ENCODE measurements around the gene DISC1.
"Not testable (repeated sequence)": the region's sequence is repeated elsewhere in the genome, so short reads cannot be mapped to it uniquely, and the experiment has no call there.

DISC1 gene

DNA sequence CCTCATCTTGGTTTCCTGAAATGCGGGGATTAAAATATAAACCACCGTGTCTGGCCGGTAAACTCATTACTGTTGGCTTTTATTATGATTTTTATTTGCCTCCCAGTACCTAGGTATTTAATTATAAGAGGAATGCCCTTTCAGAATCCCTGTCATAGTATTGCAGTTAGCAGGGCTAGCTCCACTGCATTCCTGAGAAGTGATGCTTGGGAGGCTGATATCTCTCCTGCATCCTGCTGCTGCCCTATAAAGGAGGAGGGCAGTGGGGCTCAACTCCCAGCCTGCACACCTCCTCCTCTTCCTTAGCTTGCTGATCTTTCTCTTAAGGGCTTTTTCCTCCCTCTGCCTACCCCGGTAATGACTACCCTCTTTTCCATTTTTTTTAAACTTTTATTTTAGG lies 19.9 kb upstream of the DISC1 start:
- DNase-seq = no peak

- no peak for DNase-seq
Observed at GRCh38 chr1:231610388-231610787, 16.2 kb upstream of the DISC1 start.

DNA sequence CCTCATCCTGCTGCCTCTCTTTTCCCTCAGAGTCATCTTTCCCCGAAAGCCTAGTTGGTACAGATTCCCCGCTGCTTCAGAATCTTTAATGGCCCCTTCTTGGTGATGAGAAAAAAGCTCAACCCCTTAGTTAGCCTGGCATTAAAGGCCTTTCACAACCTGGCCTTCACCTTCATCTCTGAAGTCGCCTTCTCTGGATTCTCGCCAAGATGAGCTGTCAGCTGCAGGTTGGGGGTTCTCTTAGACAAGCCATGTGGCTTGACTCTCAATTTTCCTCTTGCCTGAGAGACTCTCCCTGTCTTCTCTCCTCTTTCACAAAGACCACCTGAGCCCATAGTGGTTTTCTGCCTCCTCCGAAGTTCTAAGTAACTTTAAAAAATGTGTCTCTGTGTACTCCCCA lies 15.5 kb upstream of the DISC1 start:
- no peak for DNase-seq

- DNase-seq = no peak
Observed at GRCh38 chr1:231611851-231612250, 14.7 kb upstream of the DISC1 start.

GRCh38 chr1:231612393-231613089 lies 14.0 kb upstream of the DISC1 start:
- DNase-seq = peak in 5 of 6 experiments; percentile 5 to 72 (median 59)

- no peak for DNase-seq
Observed at GRCh38 chr1:231613419-231614349, 12.9 kb upstream of the DISC1 start.

DNA sequence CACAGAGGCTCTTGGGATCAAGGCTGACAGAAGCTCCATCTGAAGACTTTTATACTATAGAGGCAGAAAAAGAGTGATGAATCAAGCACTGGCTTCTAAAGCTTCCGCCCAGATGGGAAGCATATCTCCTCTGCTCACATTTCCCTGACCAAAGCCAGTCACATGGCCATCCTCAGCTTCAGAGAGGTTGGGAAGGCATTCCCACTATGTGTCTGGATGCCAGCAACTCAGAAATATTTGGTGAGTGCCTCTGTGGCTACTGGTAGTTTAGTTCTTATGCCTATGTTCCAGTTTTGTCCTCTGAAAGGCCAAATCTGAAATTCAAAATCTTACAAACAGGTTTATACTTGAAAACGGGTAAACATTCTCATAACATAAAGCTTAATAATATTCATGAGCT lies 9.9 kb upstream of the DISC1 start:
- no peak for DNase-seq

DNA sequence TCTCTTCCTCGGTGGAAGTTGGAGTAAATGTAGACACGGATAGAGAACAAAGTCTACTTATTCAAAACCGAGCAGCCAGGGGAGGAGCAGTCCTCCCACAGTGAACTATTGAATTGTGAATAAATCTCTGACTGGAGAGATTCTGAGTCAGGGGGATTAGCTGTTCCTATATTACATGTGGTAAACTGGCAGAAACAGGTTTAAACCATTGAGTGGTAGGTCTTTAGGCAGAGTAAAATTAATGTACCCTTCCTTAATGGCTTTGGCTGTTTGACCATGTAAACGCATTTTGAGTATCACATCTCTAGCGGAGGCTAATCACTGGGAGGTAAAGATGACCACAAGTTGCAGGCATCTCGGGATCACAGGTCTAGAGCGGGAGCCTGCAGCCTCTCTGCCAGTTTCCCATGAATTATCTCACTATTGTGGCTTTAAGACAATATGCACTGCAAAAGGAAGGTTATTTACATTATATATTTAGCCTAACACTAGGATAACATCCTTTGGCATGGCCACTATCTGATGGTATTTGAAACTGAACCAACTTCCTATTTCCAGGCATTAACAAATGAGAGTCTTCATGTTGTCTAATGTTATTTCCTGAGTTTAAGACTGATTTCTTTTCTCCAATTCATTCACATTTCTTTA lies 7.9 kb upstream of the DISC1 start:
- no peak for DNase-seq

DNA sequence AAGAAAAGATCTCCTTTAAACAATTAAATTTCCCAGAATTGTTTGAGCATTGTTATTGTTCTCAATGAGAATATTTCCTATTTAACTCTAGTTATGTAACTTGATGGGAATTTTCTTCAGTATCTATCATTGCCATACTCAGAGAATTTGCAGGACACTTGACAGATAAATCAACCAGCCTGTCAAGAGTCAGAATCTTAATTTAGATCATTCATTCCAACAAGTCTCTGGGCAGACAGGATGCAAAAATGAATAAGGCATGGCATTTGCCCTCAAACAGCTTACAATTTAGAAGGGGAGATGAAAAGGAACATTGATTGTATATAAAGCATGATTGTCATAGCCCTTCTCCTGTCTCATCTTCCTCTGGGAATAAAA lies 7.3 kb upstream of the DISC1 start:
- no peak for DNase-seq

GRCh38 chr1:231625042-231625441 lies 1.5 kb upstream of the DISC1 start:
- not testable (repeated sequence) for DNase-seq

DNA sequence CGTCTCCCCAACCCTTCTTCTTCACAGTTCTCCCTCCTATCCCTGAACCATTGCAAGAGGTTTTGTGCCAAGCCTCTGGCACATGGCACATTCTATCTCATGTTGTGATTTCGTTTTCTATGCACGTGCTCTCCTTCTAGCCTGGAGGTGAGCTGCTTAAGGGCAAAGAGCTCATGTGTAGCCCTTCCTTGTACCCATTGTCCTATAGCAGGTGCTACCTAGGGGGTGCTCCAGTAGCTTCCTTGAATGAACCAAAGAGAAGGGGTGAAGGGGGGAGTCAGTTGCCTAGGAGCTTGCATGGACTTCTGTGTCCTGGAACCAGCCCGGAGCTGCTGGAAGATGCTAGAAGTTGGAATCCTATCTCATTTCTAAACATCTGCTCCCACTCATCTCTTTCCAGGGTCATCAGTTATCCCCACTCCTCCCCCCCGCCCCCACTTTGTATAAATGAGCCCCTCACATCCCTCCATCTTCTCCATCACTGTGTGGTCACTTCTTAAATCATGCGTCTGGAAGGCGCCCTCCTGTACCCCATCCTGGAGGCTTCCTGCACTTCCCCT lies 535 bp upstream of the DISC1 start:
- DNase-seq = peak in 2 of 6 experiments; percentile 30 to 41

DNA sequence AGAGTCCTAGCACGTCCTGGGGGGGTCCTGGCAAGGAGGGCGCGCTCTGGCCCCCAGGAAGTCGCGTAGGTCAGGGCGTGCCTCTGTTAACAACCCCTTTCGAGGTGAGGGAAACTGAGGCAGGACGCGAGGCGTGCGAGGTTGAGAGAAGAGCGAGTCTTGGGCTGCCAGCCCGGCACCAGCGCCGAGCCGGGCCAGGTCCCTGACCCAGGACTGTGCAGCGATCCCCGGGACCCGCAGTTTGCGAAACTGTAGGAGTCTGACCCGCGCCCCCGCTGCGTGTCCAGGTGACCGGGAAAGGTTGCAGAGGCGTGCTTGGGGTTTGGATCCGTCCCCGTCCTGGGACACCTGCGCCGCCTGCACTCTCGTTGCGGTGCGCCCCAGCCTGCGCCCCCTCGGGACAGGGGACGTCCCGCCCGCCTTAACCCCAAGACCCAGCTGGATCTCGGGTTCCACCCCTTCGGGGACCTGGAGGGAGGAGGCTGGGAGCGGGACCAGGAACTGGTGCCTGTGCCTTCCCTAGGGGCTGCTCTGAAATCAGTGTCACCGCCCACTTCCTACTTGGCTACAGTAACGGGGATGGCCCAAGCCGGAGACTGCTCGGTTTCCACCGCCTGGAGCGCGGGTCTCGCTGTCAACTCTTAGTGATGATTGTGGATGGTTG lies 493 bp downstream of the DISC1 start:
- peak; percentile 18 to 56 (median 31) for DNase-seq

- DNase-seq = peak in 4 of 6 experiments; percentile 9 to 27 (median 26)
Observed at GRCh38 chr1:231628207-231628876, 1.8 kb downstream of the DISC1 start.

- DNase-seq = peak in 4 of 6 experiments; percentile 5 to 13 (median 9)
Observed at GRCh38 chr1:231629132-231629531, 2.5 kb downstream of the DISC1 start.

- DNase-seq = no peak
Observed at GRCh38 chr1:231630558-231631205, 4.1 kb downstream of the DISC1 start.

- DNase-seq = no peak
Observed at GRCh38 chr1:231631717-231632116, 5.1 kb downstream of the DISC1 start.

- no peak for DNase-seq
Observed at GRCh38 chr1:231632119-231632518, 5.5 kb downstream of the DISC1 start.

- DNase-seq = no peak
Observed at GRCh38 chr1:231634323-231635013, 7.9 kb downstream of the DISC1 start.

DNA sequence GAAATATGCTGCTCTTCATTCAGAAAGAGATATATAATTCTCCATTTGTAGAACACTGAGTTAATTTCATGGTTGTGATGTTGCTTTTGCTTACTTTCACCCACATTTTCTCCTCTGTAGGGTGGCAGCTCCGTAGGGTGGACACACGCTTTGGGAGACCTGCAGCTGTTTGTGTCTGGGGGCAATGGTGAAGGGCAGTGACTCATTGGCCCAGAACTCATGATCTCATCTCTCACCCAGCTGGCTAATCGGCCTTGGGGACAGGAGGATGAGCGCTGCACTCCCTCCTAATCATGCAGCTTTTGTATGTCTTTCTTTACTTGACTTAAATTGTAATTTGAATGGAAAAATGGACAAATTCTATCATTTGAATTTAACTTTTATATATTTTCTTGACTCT lies 9.6 kb downstream of the DISC1 start:
- DNase-seq = no peak

DNA sequence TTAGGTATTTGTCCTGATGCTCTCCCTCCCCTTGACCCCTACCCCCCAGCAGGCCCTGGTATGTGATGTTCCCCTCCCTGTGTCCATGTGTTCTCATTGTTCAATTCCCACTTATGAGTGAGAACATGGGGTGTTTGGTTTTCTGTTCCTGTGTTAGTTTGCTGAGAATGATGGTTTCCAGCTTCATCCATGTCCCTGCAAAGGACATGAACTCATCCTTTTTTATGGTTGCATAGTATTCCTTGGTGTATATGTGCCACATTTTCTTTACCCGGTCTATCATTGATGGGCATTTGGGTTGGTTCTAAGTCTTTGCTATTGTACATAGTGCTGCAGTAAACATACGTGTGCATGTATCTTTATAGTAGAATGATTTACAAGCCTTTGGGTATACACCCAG lies 10.3 kb downstream of the DISC1 start:
- not testable (repeated sequence) for DNase-seq

- DNase-seq = no peak
Observed at GRCh38 chr1:231638647-231639046, 12.1 kb downstream of the DISC1 start.
